Measurements from ENCODE around the gene ARFGAP3. TPM values are rescaled to one million over a fixed set of nuclear protein-coding genes. Genes with fewer than 3 reads are reported as not detected.
"Not testable (repeated sequence)": the region's sequence is repeated elsewhere in the genome, so short reads cannot be mapped to it uniquely, and the experiment has no call there.

ARFGAP3 gene
- total RNA-seq, 1 donor from 2014 or later, result 28.4 TPM

DNA sequence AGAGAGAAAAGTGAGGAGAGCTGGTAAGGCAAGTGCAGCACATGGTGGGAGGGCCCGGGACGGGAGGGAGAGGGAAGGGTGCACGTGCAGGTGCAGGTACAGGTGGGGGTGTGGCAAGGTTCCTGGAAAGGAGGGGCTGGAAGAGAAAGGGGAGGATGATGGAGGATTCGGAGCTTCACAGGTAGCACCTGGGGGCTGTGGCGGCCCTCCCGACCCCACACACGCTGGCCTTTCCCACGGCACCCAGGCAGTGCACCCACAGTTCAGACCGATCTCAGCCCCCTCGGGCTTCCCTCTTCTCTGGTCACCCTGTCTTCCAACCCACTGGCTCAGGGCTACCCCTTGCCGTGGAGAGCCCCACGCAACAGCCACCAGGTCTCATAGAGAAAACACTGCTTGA, 69.1 kb downstream of the ARFGAP3 start:
- TF ChIP-seq CTCF (conservative IDR thresholded peaks at IDR 0.05), result no peak
- H3K4me1 Mint-ChIP-seq, result peaks cover 3% of the 10 kb centered on the region
- H3K36me3 Mint-ChIP-seq (ENCODE audit: low read depth), result no peaks in the 10 kb centered on the region
- H3K27ac Mint-ChIP-seq (ENCODE audit: unreplicated experiment), result no peak overlapping the region
- H3K27me3 Mint-ChIP-seq (ENCODE audit: low read depth), result no peaks in the 10 kb centered on the region
- DNase-seq (ENCODE audit: low read depth, low spot score), result no peak
- no peaks in the 10 kb centered on the region for H3K9me3 Mint-ChIP-seq
- no peak overlapping the region for H3K4me3 Mint-ChIP-seq

GRCh38 chr22:42787357-42787736, 69.7 kb downstream of the ARFGAP3 start:
- Mint-ChIP-seq H3K27me3 (ENCODE audit: low read depth) (no peaks in the 10 kb centered on the region), H3K9me3 (no peaks in the 10 kb centered on the region), H3K4me3 (no peak overlapping the region), H3K4me1 (peaks cover 3% of the 10 kb centered on the region), H3K27ac (ENCODE audit: unreplicated experiment) (no peak overlapping the region), H3K36me3 (ENCODE audit: low read depth) (no peaks in the 10 kb centered on the region)
- no peak for DNase-seq (ENCODE audit: low read depth, low spot score)
- no peak for TF ChIP-seq CTCF (conservative IDR thresholded peaks at IDR 0.05)

- H3K27me3 Mint-ChIP-seq (ENCODE audit: low read depth), result no peaks in the 10 kb centered on the region
- DNase-seq (ENCODE audit: low read depth, low spot score), result no peak
- peak overlapping the region; percentile 57 for H3K27ac Mint-ChIP-seq (ENCODE audit: unreplicated experiment)
- TF ChIP-seq CTCF (conservative IDR thresholded peaks at IDR 0.05), result no peak
- peaks cover 3% of the 10 kb centered on the region for H3K4me1 Mint-ChIP-seq
- H3K9me3 Mint-ChIP-seq, result no peaks in the 10 kb centered on the region
- H3K4me3 Mint-ChIP-seq, result no peak overlapping the region
- H3K36me3 Mint-ChIP-seq (ENCODE audit: low read depth), result no peaks in the 10 kb centered on the region
Observed at GRCh38 chr22:42786606-42787356, 70.3 kb downstream of the ARFGAP3 start.

GRCh38 chr22:42785706-42786499, 71.2 kb downstream of the ARFGAP3 start:
- Mint-ChIP-seq H3K27me3 (ENCODE audit: low read depth) (no peaks in the 10 kb centered on the region), H3K27ac (ENCODE audit: unreplicated experiment) (no peak overlapping the region), H3K4me1 (peaks cover 3% of the 10 kb centered on the region), H3K9me3 (no peaks in the 10 kb centered on the region), H3K36me3 (ENCODE audit: low read depth) (no peaks in the 10 kb centered on the region), H3K4me3 (no peak overlapping the region)
- no peak for DNase-seq (ENCODE audit: low read depth, low spot score)
- TF ChIP-seq CTCF (conservative IDR thresholded peaks at IDR 0.05), result no peak

GRCh38 chr22:42782306-42782705, 74.8 kb downstream of the ARFGAP3 start:
- not testable (repeated sequence) for H3K4me3 Mint-ChIP-seq; H3K36me3 Mint-ChIP-seq (ENCODE audit: low read depth); DNase-seq (ENCODE audit: low read depth, low spot score); H3K9me3 Mint-ChIP-seq; H3K27ac Mint-ChIP-seq (ENCODE audit: unreplicated experiment); H3K4me1 Mint-ChIP-seq; H3K27me3 Mint-ChIP-seq (ENCODE audit: low read depth)

DNA sequence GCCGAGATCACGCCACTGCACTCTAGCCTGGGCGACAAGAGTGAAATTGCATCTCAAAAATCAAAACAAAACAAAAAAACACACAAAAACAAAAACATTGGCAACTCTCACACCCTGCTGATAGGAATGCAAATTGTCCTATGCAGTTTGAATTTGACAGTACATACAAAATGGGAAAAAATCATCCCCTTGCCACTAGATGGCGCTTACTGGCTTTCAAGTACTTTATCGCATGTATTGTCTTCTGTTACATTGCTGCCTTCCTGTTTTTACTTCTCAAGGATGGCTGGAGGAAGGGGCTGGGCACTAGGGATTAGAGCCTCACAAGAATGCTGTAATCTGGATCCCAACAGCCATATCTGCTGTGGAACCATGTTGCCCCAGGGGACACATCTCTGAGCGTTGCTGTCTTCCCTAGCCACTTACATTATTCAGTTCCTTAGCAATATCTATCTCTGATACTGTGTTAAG, 77.0 kb downstream of the ARFGAP3 start:
- H3K4me1 Mint-ChIP-seq, result peaks cover 4% of the 10 kb centered on the region
- no peak overlapping the region for H3K4me3 Mint-ChIP-seq
- H3K36me3 Mint-ChIP-seq (ENCODE audit: low read depth), result no peaks in the 10 kb centered on the region
- H3K27ac Mint-ChIP-seq (ENCODE audit: unreplicated experiment), result no peak overlapping the region
- DNase-seq (ENCODE audit: low read depth, low spot score), result peak; percentile 50
- no peaks in the 10 kb centered on the region for H3K27me3 Mint-ChIP-seq (ENCODE audit: low read depth)
- peak; percentile 93 for TF ChIP-seq CTCF (conservative IDR thresholded peaks at IDR 0.05)
- no peaks in the 10 kb centered on the region for H3K9me3 Mint-ChIP-seq

All from neural crest cell (in vitro differentiated cells).